ENCODE data around the gene HNF1A.
"Not testable (repeated sequence)": the region's sequence is repeated elsewhere in the genome, so short reads cannot be mapped to it uniquely, and the experiment has no call there.

HNF1A gene

GRCh38 chr12:120978296-120979219 lies at the start of gene HNF1A:
TSS of gene HNF1A (plus strand) at chr12:120978543. CDS start at chr12:120978769, 226 bp downstream.
- no peak for DNase-seq
- intact Hi-C loops (cut with DNase I) = no loop called here

- no peak for DNase-seq
- intact Hi-C loops (cut with DNase I) = no loop called here
Observed at GRCh38 chr12:120928864-120929652, 49.3 kb upstream of the HNF1A start.

- intact Hi-C loops (cut with DNase I) = no loop called here
- no peak for DNase-seq
Observed at GRCh38 chr12:120930032-120930431, 48.3 kb upstream of the HNF1A start.

GRCh38 chr12:120932058-120932457 lies 46.3 kb upstream of the HNF1A start:
- no peak for DNase-seq
- intact Hi-C loops (cut with DNase I) = no loop called here

- intact Hi-C loops (cut with DNase I) = no loop called here
Observed at GRCh38 chr12:120932956-120933526, 45.3 kb upstream of the HNF1A start.

GRCh38 chr12:120933786-120934185 lies 44.6 kb upstream of the HNF1A start:
- no peak for DNase-seq
- intact Hi-C loops (cut with DNase I) = no loop called here

More at GRCh38 chr12:120932956-120933526, 45.3 kb upstream of the HNF1A start:
- DNase-seq = no peak

- peak in 18 of 42 donors; percentile 6 to 45 (median 15) for DNase-seq
- intact Hi-C loops (cut with DNase I) = no loop called here
Observed at GRCh38 chr12:120936197-120936596, 42.1 kb upstream of the HNF1A start.

- intact Hi-C loops (cut with DNase I) = no loop called here
- no peak for DNase-seq
Observed at GRCh38 chr12:120938496-120938895, 39.8 kb upstream of the HNF1A start.

- peak in 37 of 42 donors; percentile 3 to 68 (median 35) for DNase-seq
- intact Hi-C loops (cut with DNase I) = no loop called here
Observed at GRCh38 chr12:120939523-120939922, 38.8 kb upstream of the HNF1A start.

GRCh38 chr12:120940006-120940405 lies 38.3 kb upstream of the HNF1A start:
- intact Hi-C loops (cut with DNase I) = no loop called here
- DNase-seq = no peak

GRCh38 chr12:120940799-120941198 lies 37.5 kb upstream of the HNF1A start:
- intact Hi-C loops (cut with DNase I) = no loop called here
- no peak for DNase-seq

GRCh38 chr12:120941412-120941811 lies 36.9 kb upstream of the HNF1A start:
- DNase-seq = no peak
- intact Hi-C loops (cut with DNase I) = no loop called here

GRCh38 chr12:120941846-120942405 lies 36.4 kb upstream of the HNF1A start:
- DNase-seq = no peak
- intact Hi-C loops (cut with DNase I) = no loop called here

- intact Hi-C loops (cut with DNase I) = no loop called here
- DNase-seq = no peak
Observed at GRCh38 chr12:120943482-120943881, 34.9 kb upstream of the HNF1A start.

GRCh38 chr12:120944645-120945217 lies 33.6 kb upstream of the HNF1A start:
- peak in 34 of 42 donors; percentile 6 to 73 (median 36) for DNase-seq
- intact Hi-C loops (cut with DNase I) = no loop called here

GRCh38 chr12:120945516-120945915 lies 32.8 kb upstream of the HNF1A start:
- DNase-seq; intact Hi-C loops (cut with DNase I): not testable (repeated sequence)

- intact Hi-C loops (cut with DNase I); DNase-seq: not testable (repeated sequence)
Observed at GRCh38 chr12:120950260-120950799, 28.0 kb upstream of the HNF1A start.

GRCh38 chr12:120950807-120951206 lies 27.5 kb upstream of the HNF1A start:
- intact Hi-C loops (cut with DNase I) = no loop called here
- no peak for DNase-seq

GRCh38 chr12:120955232-120955631 lies 23.1 kb upstream of the HNF1A start:
- no peak for DNase-seq
- intact Hi-C loops (cut with DNase I) = no loop called here
